Measurements from ENCODE around the gene RBBP8.

- TF ChIP-seq CTCF (IDR thresholded peaks at IDR 0.05; ENCODE audit: low read depth, low read length, missing input control): no peak
- TF ChIP-seq YY1 (IDR thresholded peaks at IDR 0.05): no peak
- TF ChIP-seq MAX (IDR thresholded peaks at IDR 0.05): no peak
- no peak for TF ChIP-seq TAF1 (conservative IDR thresholded peaks at IDR 0.05)
- no peak for TF ChIP-seq SP1 (IDR thresholded peaks at IDR 0.05)
Measured at GRCh38 chr18:23020555-23021294, 87.6 kb downstream of the RBBP8 start.

All from liver (tissue), 3 donors.